Amniotic stem cell (primary cell): ENCODE results near the gene DRC7.

Source experiments
- DNase-seq: peaks from one replicate; lab custom pipeline; 2025; lab: John Stamatoyannopoulos, UW

The DRC7 gene

DNA sequence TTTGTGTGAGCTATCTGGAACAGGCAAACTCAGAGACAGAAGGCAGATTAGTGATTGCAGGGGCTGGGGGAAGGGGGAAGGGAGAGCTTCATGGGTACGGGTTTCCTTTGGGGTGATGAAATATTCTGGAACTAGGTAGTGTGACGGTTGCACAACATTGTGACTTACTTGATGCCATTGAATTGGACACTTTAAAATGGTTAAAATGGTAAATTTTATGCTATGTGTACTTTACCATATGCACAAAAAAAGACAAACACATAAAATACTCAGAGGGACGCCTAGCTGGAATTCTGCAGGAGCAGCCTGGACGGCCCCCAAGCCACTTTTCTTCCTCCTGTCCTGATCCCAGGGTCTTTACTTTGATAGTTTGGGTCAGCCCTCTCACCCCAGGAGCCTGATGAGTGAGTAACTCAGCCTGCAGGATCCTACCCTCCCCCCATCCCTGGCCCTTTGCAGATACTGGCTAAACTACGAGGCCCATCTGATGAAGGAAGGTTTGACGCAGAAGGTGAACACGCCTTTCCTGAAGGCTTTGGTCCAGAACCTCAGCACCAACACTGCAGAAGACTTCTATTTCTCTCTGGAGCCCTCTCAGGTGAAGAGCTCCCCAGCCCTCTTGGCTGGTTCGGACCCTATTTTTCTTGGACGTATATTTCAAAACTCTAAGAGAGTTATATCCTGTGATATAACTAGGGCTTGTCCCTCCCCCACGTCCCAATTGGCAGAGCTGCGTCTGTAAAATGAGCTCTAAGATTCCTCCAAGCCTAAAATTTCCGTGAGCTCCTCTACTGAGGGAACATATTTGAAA lies 18.7 kb upstream of the DRC7 start:
- no peak for DNase-seq

- DNase-seq: no peak
These were observed 18.0 kb upstream of the DRC7 start for GRCh38 chr16:57676553-57677085.

- no peak for DNase-seq
These were observed 16.8 kb upstream of the DRC7 start for GRCh38 chr16:57677622-57678369.

GRCh38 chr16:57679016-57679415 lies 15.6 kb upstream of the DRC7 start:
- DNase-seq: no peak

DNA sequence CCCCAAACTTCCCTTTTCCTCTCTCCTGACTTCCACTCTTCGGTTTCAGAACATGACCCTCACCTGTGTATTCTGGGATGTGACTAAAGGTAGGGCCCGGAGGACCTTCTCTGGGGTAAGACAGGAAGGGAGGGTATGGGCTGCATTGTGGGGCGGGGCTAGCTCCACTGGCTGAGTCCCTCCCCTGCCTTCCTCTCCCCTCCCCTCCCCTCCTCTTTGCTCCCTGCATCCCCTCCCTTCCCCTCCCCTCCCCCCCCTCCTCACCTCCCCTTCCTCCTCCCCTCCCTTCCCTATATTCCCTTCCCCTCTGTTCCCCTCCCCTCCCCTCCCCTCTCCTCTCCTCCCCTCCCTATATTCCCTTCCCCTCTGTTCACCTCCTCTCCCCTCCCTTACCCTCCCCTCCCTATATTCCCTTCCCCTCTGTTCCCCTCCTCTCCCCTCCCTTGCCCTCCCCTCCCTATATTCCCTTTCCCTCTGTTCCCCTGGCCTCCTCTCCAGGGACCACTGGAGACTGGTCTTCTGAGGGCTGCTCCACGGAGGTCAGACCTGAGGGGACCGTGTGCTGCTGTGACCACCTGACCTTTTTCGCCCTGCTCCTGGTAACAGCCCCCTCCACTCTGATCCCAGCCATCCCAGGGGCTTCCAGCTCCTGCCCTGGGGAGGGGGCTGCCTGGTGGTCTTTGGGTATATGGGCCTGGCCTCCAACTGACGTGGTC lies 14.7 kb upstream of the DRC7 start:
- DNase-seq: no peak

- DNase-seq: no peak
These were observed 13.7 kb upstream of the DRC7 start for GRCh38 chr16:57680842-57681375.

DNA sequence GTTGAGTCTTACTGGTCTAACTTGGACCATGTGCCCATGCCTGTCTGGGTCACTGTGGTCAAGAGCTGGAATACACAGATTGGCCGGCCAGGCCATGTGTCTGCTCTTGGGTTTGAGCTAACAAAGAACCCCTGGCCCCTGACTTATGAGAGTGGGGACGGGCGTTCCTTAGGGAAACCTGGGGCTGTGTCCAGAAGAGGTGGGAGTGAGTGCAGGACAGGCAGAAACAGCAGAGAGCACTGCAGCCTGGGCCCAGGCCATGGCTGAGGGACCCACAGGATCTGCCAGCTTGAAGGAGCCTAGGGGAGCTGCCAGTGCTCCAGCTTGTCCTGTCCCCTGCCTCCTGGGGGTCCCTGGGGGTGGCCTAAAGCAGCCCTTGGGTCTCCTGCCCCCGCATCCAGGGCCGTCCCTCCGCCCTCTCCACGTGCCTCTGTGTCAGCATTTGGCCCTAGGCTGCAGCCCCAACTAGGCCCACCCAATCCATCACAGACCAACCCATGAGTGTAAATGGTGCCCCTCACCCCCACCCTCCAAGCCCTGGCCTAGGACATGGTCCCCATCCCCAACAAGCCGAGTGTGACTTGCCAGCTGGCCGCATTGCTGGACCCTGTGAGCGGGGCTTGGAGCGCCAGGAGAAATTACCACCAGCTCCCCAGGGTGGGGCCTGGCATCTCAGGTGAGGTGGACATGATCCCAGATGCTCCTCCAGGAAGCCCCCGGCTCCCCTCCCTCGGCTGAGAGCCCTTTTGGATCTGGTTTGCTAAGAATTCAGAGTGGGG lies 12.5 kb upstream of the DRC7 start:
- no peak for DNase-seq

- no peak for DNase-seq
These were observed 11.6 kb upstream of the DRC7 start for GRCh38 chr16:57682809-57683635.

DNA sequence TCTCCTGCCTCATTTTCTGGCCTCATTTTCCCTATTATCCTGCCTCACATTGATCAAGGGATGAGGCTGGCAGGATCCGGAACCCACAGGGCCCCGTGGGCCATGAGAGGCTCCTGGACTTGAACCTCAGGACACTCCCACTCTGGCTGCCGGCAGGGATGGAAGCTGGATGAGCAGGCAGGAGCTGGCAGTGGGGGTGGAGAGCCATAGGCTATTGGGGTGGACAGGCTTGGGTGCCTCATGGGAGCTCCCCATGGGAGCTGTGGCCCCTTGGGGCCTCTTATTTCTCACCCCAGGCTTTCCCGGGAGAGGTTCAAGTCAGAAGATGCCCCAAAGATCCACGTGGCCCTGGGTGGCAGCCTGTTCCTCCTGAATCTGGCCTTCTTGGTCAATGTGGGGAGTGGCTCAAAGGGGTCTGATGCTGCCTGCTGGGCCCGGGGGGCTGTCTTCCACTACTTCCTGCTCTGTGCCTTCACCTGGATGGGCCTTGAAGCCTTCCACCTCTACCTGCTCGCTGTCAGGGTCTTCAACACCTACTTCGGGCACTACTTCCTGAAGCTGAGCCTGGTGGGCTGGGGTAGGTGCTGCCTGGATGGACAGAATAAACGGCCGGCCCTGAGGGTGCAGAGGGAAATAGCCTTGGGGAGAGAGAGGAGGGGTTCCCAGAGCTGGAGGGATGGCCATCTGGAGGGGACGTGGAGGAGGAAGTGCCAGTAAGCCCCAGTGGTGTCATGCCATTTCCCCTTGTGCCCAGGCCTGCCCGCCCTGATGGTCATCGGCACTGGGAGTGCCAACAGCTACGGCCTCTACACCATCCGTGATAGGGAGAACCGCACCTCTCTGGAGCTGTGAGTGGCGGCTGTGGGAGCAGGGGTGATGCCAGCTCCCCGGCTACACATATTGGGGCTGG lies 10.7 kb upstream of the DRC7 start:
- no peak for DNase-seq

DNA sequence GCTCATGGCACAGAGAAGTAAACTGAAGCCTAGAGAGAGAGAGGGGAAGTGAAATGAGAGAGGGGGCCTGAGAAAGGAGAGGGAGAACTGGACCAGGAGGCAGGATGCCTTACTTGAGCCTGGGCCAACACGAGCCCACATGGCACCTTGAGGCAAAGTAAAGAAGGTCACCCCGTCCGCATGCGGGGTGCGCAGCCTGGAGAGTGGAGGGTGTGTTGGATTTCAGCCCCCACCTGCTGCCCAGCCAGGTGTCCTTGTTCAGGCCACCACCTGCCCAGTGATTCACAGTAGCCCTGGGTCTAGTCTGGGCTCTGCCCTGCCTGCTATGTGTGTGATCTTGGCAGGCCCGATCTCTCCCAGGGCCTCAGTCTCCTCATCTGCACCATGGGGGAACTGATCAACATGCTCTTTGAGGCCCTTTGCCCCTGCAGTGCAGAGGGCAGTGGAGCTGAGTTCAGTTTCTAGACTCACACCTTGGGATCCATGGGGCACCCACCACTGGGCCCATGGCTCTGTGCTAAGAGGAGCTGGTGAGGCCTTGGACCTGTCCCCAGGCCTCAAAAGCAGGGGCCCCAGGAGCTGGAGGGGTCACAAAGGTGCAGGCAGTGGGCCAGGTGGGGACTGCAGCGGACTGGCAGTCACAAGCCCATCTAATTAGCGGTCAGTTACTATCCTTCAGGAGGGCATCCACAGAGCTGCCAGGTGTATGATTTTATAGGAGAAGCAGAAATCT lies 9.8 kb upstream of the DRC7 start:
- no peak for DNase-seq

GRCh38 chr16:57685633-57686032 lies 9.0 kb upstream of the DRC7 start:
- DNase-seq: no peak

GRCh38 chr16:57686577-57686976 lies 8.0 kb upstream of the DRC7 start:
- DNase-seq: no peak

GRCh38 chr16:57687363-57687929 lies 7.2 kb upstream of the DRC7 start:
- DNase-seq: no peak

- no peak for DNase-seq
These were observed 6.1 kb upstream of the DRC7 start for GRCh38 chr16:57688487-57688986.

- DNase-seq: no peak
These were observed 5.4 kb upstream of the DRC7 start for GRCh38 chr16:57688987-57689761.

DNA sequence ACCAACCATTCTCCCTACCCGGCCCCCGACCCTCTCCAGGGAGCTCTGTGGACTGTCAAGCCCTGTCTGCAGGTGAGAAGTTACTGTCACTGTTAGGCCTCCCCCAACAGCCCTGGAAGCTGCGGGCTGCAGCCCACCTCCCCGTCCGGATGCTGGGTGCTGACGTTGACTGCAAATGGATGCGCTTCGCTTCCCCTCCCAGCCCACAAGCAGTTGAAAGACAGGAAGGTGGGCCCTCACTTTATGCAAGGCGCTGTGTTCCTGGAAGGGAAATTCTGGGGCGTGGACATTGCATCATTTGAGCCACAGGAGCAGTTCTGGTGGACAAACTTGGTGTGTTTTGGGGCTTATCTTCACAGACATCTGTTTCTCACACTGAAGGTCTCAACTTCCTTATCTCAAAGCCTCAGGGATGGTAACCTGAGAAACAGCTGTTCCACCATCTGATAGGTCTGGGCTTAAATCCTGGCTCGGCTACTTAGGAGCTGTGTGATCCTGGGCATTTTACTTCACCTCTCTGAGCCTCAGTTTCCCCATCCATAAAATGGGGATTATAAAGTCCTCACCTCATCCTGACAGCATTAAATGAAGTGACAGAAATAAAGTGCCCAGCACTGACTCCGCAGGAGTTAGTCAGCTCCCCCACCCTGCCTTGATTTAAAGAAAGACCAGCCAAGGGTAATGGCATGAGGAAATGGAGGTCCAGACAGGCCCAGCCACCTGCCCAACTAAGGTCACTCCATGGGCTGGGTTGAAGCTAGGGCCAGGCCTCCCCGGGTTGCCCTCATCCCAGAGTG lies 4.6 kb upstream of the DRC7 start:
- no peak for DNase-seq
